Measurements from ENCODE around the gene NR6A1. TPM values are rescaled to one million over a fixed set of nuclear protein-coding genes. Genes with fewer than 3 reads are reported as not detected.
"Not testable (repeated sequence)": the region's sequence is repeated elsewhere in the genome, so short reads cannot be mapped to it uniquely, and the experiment has no call there.

Gene NR6A1
- total and polyA plus RNA-seq, 4 experiments from 2014 or later, result 0.06 TPM; not detected in 3

- no peak overlapping the region for H3K27ac ChIP-seq (ENCODE audit: low read depth, low read length)
- Mint-ChIP-seq H3K4me1 (peaks cover 21 to 51% (median 34%) of the 10 kb centered on the region in 4 donors), H3K27me3 (peaks cover 33 to 44% of the 10 kb centered on the region in 2 donors), H3K36me3 (peaks cover 0 to 5% of the 10 kb centered on the region in 2 donors), H3K27ac (peak overlapping the region in 3 of 7 donors; percentile 6 to 89 (median 38)), H3K9me3 (peaks cover 0 to 4% (median 0%) of the 10 kb centered on the region in 8 donors), H3K4me3 (peak overlapping the region in 7 of 8 donors; percentile 1 to 86 (median 29))
- no peaks in the 10 kb centered on the region for H3K36me3 ChIP-seq (ENCODE audit: insufficient read depth, low read length)
- ChIA-PET CTCF (ENCODE audit: partially characterized antibody) (interaction anchor here (0.7 to 12.2 kb wide), 17 partner anchors 10 to 598 kb away, joined by 3 to 230 read pairs (median 4); partner anchors contain the start of genes ARPC5L, RPL35 and WDR38), POLR2A (ENCODE audit: partially characterized antibody) (interaction anchor here (1.2 to 1.9 kb wide), 4 partner anchors 78 to 92 kb away, joined by 3 to 6 read pairs (median 5); partner anchors contain the start of gene RPL35)
- peaks cover 28% of the 10 kb centered on the region for H3K4me1 ChIP-seq (ENCODE audit: insufficient read depth, low read length)
- peak; percentile 76 to 81 (median 77) for DNase-seq
- no peak overlapping the region for H3K4me3 ChIP-seq (ENCODE audit: low read length in 2 of 2)
- intact Hi-C loops (cut with micrococcal nuclease), result loop anchor here (1.0 to 5.0 kb wide), 6 partner anchors 79 to 600 kb away; partner anchors contain the start of genes GAPVD1, HSPA5, RABEPK and WDR38
- H3K27me3 ChIP-seq (ENCODE audit: insufficient read depth, low read length), result peaks cover 30% of the 10 kb centered on the region
- no peaks in the 10 kb centered on the region for H3K9me3 ChIP-seq (ENCODE audit: control insufficient read depth in 1 of 2, low read length in 2 of 2)
Observed at GRCh38 chr9:124774129-124774978, 3.2 kb upstream of the NR6A1 start.

- H3K36me3 ChIP-seq (ENCODE audit: insufficient read depth, low read length), result no peaks in the 10 kb centered on the region
- no peaks in the 10 kb centered on the region for H3K9me3 ChIP-seq (ENCODE audit: control insufficient read depth in 1 of 2, low read length in 2 of 2)
- intact Hi-C loops (cut with micrococcal nuclease), result loop anchor here (1.0 to 5.0 kb wide), 6 partner anchors 80 to 601 kb away; partner anchors contain the start of genes GAPVD1, HSPA5, RABEPK and WDR38
- H3K4me1 ChIP-seq (ENCODE audit: insufficient read depth, low read length), result peaks cover 31% of the 10 kb centered on the region
- no peak for DNase-seq
- H3K27ac ChIP-seq (ENCODE audit: low read depth, low read length), result no peak overlapping the region
- H3K4me3 ChIP-seq (ENCODE audit: low read length in 2 of 2), result no peak overlapping the region
- peaks cover 24 to 58% (median 39%) of the 10 kb centered on the region in 4 donors for H3K4me1 Mint-ChIP-seq
- H3K27me3 ChIP-seq (ENCODE audit: insufficient read depth, low read length), result peaks cover 33% of the 10 kb centered on the region
- peak overlapping the region in 1 of 7 donors; percentile 89 for H3K27ac Mint-ChIP-seq
- H3K4me3 Mint-ChIP-seq, result peak overlapping the region in 3 of 8 donors; percentile 26 to 86 (median 51)
- H3K36me3 Mint-ChIP-seq, result peaks cover 0 to 5% of the 10 kb centered on the region in 2 donors
- H3K27me3 Mint-ChIP-seq, result peaks cover 40 to 46% of the 10 kb centered on the region in 2 donors
- H3K9me3 Mint-ChIP-seq, result peaks cover 0 to 4% (median 0%) of the 10 kb centered on the region in 8 donors
- POLR2A ChIA-PET (ENCODE audit: partially characterized antibody), result interaction anchor here (1.2 to 1.9 kb wide), 3 partner anchors 79 to 93 kb away, joined by 3 to 6 read pairs (median 5); partner anchors contain the start of gene RPL35
- CTCF ChIA-PET (ENCODE audit: partially characterized antibody), result interaction anchor here (1.0 to 12.2 kb wide), 11 partner anchors 24 to 599 kb away, joined by 3 to 230 read pairs (median 4); partner anchors contain the start of genes ARPC5L, RPL35 and WDR38
Observed at GRCh38 chr9:124773473-124774128, 2.5 kb upstream of the NR6A1 start.

DNA sequence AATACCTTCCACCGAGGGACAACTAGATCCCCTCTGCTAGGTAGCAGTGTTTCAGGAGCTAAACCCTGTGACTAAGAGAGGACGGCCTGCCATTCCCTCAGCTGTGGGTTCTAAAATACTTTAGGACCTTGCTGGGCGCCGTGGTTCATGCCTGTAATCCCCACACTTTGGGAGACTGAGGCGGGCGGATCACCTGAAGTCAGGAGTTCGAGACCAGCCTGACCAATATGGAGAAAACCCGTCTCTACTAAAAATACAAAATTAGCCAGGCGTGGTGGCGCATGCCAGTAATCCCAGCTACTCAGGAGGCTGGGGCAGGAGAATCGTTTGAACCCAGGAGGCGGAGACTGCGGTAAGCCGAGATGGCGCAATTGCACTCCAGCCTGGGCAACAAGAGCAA is 1.8 kb upstream of the NR6A1 start:
- Mint-ChIP-seq H3K4me3 (peak overlapping the region; percentile 89 to 98 (median 91)), H3K27ac (peak overlapping the region in 4 of 7 donors; percentile 37 to 93 (median 58)), H3K4me1 (peaks cover 24 to 58% (median 39%) of the 10 kb centered on the region in 4 donors), H3K27me3 (peaks cover 44 to 48% of the 10 kb centered on the region in 2 donors)
- intact Hi-C loops (cut with micrococcal nuclease), result loop anchor here (5.0 kb wide), 3 partner anchors 429 to 489 kb away; partner anchors contain the start of genes GAPVD1, HSPA5 and RABEPK
- not testable (repeated sequence) for H3K36me3 ChIP-seq (ENCODE audit: insufficient read depth, low read length); H3K36me3 Mint-ChIP-seq; H3K27ac ChIP-seq (ENCODE audit: low read depth, low read length); H3K4me3 ChIP-seq (ENCODE audit: low read length in 2 of 2); H3K9me3 Mint-ChIP-seq; DNase-seq; H3K9me3 ChIP-seq (ENCODE audit: control insufficient read depth in 1 of 2, low read length in 2 of 2)
- peaks cover 31% of the 10 kb centered on the region for H3K4me1 ChIP-seq (ENCODE audit: insufficient read depth, low read length)
- ChIA-PET CTCF (ENCODE audit: partially characterized antibody) (interaction anchor here (0.9 to 12.2 kb wide), 10 partner anchors 8 to 599 kb away, joined by 3 to 230 read pairs (median 4); partner anchors contain the start of gene WDR38), POLR2A (ENCODE audit: partially characterized antibody) (interaction anchor here (1.0 to 2.4 kb wide), 4 partner anchors 67 to 93 kb away, joined by 3 to 20 read pairs (median 4); partner anchors contain the start of genes RPL35 and WDR38)
- peaks cover 39% of the 10 kb centered on the region for H3K27me3 ChIP-seq (ENCODE audit: insufficient read depth, low read length)

DNA sequence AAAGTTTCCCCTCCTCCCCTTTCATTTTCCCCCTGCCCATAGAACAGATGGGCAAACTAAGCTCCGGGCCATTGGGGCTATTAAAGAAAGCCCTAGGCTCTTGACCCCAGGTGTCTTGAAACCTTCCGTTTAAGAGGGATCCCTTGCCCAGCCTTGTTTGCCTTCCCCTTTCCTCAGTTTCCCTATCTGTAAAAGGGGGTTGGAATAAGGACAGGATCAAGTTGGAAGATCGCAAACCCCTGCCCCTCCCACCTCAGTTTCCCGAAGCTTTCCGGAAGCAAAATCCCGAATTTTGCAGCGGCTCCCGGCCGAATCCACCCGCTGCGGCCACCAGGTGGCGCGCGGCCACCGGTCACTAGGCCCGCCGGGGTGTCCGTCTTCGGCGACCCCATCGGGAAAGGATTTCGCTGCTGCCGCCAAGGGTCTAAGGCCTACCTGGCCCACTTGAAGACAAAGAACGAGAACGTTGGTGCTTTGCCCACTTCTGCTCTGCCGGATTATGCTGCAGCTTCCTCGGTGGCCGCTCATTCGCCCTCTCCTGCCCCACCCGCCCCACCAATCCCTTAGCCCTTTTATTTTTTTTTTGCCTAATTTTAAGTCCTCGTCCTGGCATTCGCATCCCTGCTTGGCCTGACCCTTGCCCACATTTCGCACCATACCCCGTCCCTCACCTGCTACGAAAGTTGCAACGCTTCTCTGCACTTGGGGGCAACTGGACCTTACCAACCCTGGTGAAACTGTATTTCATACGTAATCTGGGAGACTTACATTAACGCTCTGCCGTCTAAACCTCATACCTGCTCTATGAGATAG is 962 bp upstream of the NR6A1 start:
- no peak overlapping the region for H3K27ac ChIP-seq (ENCODE audit: low read depth, low read length)
- Mint-ChIP-seq H3K4me3 (peak overlapping the region; percentile 89 to 98 (median 91)), H3K9me3 (peaks cover 0 to 4% (median 0%) of the 10 kb centered on the region in 8 donors), H3K4me1 (peaks cover 24 to 58% (median 39%) of the 10 kb centered on the region in 4 donors), H3K27me3 (peaks cover 47 to 51% of the 10 kb centered on the region in 2 donors), H3K27ac (peak overlapping the region in 5 of 7 donors; percentile 25 to 95 (median 95)), H3K36me3 (peaks cover 0 to 5% of the 10 kb centered on the region in 2 donors)
- H3K4me3 ChIP-seq (ENCODE audit: low read length in 2 of 2), result peak overlapping the region; percentile 50 to 66
- H3K4me1 ChIP-seq (ENCODE audit: insufficient read depth, low read length), result peaks cover 31% of the 10 kb centered on the region
- no peaks in the 10 kb centered on the region for H3K9me3 ChIP-seq (ENCODE audit: control insufficient read depth in 1 of 2, low read length in 2 of 2)
- intact Hi-C loops (cut with micrococcal nuclease), result loop anchor here (1.0 to 5.0 kb wide), 7 partner anchors 89 to 490 kb away; partner anchors contain the start of genes GAPVD1, GOLGA1, HSPA5 and PPP6C
- ChIA-PET CTCF (ENCODE audit: partially characterized antibody) (interaction anchor here (0.9 to 12.2 kb wide), 16 partner anchors 7 to 935 kb away, joined by 3 to 230 read pairs (median 4); partner anchors contain the start of genes ARPC5L, MAPKAP1, RPL35 and WDR38), POLR2A (ENCODE audit: partially characterized antibody) (interaction anchor here (1.0 to 2.8 kb wide), 7 partner anchors 68 to 169 kb away, joined by 3 to 22 read pairs (median 5); partner anchors contain the start of genes ARPC5L, GOLGA1, RPL35 and WDR38)
- DNase-seq, result peak in 2 of 5 donors; percentile 15 to 35
- H3K27me3 ChIP-seq (ENCODE audit: insufficient read depth, low read length), result peaks cover 42% of the 10 kb centered on the region
- no peaks in the 10 kb centered on the region for H3K36me3 ChIP-seq (ENCODE audit: insufficient read depth, low read length)

GRCh38 chr9:124770359-124771020 is 621 bp downstream of the NR6A1 start:
- DNase-seq, result peak in 3 of 5 donors; percentile 13 to 56 (median 22)
- Mint-ChIP-seq H3K4me3 (peak overlapping the region; percentile 83 to 91 (median 87)), H3K27me3 (peaks cover 46 to 51% of the 10 kb centered on the region in 2 donors), H3K9me3 (peaks cover 0 to 6% (median 0%) of the 10 kb centered on the region in 8 donors), H3K4me1 (peaks cover 20 to 52% (median 30%) of the 10 kb centered on the region in 4 donors), H3K27ac (peak overlapping the region in 6 of 7 donors; percentile 38 to 90 (median 67)), H3K36me3 (peaks cover 0 to 5% of the 10 kb centered on the region in 2 donors)
- Histone ChIP-seq H3K27ac (ENCODE audit: low read depth, low read length) (no peak overlapping the region), H3K9me3 (ENCODE audit: control insufficient read depth in 1 of 2, low read length in 2 of 2) (no peaks in the 10 kb centered on the region), H3K4me1 (ENCODE audit: insufficient read depth, low read length) (peaks cover 24% of the 10 kb centered on the region), H3K36me3 (ENCODE audit: insufficient read depth, low read length) (no peaks in the 10 kb centered on the region), H3K27me3 (ENCODE audit: insufficient read depth, low read length) (peaks cover 29% of the 10 kb centered on the region), H3K4me3 (ENCODE audit: low read length in 2 of 2) (peak overlapping the region; percentile 32 to 66)
- ChIA-PET CTCF (ENCODE audit: partially characterized antibody) (interaction anchor here (1.2 to 12.2 kb wide), 6 partner anchors 8 to 936 kb away, joined by 3 to 230 read pairs (median 4); partner anchors contain the start of genes ARPC5L, MAPKAP1, RPL35 and WDR38), POLR2A (ENCODE audit: partially characterized antibody) (interaction anchor here (0.8 to 2.8 kb wide), 8 partner anchors 82 to 424 kb away, joined by 3 to 22 read pairs (median 4); partner anchors contain the start of genes ARPC5L, GOLGA1, RPL35 and SCAI)
- intact Hi-C loops (cut with micrococcal nuclease), result loop anchor here (1.0 to 5.0 kb wide), 7 partner anchors 91 to 492 kb away; partner anchors contain the start of genes GAPVD1, GOLGA1, HSPA5 and PPP6C
